HG03558 (cell line): Measurements from ENCODE around the gene MYRFL.
"Not testable (repeated sequence)": the region's sequence is repeated elsewhere in the genome, so short reads cannot be mapped to it uniquely, and the experiment has no call there.

Experiments
- ATAC-seq: cut with Tn5 transposase; IDR thresholded peaks from one replicate; pipeline ENCODE4 v1.9.1; 2021; ENCODE audit warnings: moderate number of reproducible peaks; ENCODE audit not compliant: unreplicated experiment; ENCODE audit errors: extremely low read depth

Gene MYRFL

DNA sequence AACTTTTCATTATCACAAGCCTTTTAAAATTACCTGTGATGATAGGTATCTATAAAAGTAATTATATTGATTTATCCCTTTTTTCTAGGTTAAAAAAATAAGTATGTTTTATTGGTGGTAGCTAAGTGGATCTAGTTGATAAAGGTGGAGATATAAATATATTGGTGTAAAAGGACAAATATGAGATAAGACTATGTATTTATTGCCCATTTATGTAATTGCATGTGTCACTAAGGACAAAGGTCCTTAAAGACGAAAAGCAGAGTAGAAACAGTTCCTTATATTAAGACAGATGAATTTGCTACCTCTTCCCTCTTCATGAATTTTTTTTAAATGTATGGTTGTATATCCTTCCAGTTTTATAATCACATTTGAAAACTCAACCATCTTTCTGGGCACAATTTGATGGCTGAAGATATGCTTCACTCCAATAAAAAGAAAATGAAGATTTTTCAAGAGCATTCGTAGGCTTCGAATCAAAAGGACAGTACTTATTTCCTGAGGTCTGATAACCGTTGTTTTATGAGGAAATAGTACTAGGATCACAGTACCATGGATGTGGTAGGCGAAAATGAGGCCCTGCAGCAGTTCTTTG is at the start of gene MYRFL:
Gene MYRFL, plus strand, starts transcription at position 262 of the 595 bp plus-strand sequence. Its CDS starts 291 bp downstream, at position 553.
- no peak for ATAC-seq

GRCh38 chr12:69779928-69780327 is 45.1 kb upstream of the MYRFL start:
- ATAC-seq: no peak

GRCh38 chr12:69783365-69783764 is 41.7 kb upstream of the MYRFL start:
- no peak for ATAC-seq

GRCh38 chr12:69789351-69789750 is 35.7 kb upstream of the MYRFL start:
- no peak for ATAC-seq

DNA sequence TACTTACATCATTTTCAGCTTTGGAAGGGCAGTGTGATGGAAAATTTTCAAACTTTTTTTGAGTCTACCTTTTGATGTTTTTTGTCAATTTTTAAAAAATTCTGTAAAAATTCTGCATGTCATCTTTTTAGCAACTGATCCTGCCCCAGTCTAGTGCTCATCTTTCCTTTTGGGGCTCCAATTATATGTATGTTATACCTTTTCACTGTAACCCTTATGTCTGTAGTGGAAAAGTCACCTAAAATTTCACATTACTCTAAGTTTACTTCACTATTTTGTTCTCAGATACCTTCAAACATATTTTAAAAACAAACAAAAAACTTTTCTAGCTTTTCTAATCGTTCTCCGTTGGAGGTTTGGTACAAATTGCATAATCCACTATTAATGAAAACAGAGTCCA is 32.5 kb upstream of the MYRFL start:
- ATAC-seq: no peak

DNA sequence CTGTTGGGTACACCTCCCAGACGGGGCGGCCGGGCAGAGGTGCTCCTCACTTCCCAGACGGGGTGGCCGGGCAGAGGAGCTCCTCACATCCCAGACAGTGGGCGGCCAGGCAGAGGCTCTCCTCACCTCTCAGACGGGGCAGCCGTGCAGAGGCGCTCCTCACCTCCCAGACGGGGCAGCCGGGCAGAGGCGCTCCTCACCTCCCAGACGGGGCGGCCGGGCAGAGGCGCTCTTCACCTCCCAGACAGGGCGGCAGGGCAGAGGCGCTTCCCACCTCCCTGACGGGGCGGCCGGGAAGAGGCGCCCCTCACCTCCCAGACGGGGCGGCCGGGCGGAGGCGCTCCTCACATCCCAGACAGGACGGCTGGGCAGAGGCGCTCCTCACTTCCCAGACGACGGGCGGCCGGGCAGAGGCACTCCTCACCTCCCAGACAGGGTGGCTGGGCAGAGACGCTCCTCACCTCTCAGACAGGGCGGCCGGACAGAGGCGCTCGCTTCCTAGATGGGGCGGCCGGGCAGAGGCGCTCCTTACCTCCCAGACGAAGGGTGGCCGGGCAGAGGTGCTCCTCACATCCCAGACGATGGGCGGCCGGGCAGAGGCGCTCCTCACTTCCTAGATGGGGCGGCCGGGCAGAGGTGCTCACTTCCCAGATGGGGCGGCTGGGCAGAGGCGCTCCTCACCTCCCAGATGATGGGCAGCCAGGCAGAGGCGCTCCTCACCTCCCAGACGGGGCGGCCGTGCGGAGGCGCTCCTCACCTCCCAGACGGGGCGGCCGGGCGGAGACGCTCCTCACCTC is 17.7 kb upstream of the MYRFL start:
- ATAC-seq: not testable (repeated sequence)

- ATAC-seq: no peak
Measured at GRCh38 chr12:69810870-69811498, 14.0 kb upstream of the MYRFL start.

DNA sequence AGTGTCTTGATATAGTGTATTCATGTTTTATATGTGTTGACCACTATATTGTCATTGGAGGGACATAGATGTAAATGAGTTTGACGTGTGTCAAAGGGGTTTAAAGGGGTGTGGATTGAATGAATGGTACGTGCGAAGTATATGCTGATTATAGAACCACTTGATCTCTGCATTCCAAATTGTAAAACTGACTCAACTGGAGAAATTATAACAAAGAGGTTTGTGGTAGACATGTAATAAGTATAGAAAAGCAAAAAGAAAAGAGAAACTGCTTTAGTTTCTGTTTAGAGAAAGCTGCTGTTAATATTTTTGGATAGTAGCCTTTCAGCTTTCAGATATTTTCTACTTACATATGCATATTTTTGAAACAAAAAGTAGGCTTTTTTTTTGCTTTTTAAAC is 8.9 kb upstream of the MYRFL start:
- ATAC-seq: no peak

GRCh38 chr12:69821032-69821455 is 4.0 kb upstream of the MYRFL start:
- no peak for ATAC-seq

DNA sequence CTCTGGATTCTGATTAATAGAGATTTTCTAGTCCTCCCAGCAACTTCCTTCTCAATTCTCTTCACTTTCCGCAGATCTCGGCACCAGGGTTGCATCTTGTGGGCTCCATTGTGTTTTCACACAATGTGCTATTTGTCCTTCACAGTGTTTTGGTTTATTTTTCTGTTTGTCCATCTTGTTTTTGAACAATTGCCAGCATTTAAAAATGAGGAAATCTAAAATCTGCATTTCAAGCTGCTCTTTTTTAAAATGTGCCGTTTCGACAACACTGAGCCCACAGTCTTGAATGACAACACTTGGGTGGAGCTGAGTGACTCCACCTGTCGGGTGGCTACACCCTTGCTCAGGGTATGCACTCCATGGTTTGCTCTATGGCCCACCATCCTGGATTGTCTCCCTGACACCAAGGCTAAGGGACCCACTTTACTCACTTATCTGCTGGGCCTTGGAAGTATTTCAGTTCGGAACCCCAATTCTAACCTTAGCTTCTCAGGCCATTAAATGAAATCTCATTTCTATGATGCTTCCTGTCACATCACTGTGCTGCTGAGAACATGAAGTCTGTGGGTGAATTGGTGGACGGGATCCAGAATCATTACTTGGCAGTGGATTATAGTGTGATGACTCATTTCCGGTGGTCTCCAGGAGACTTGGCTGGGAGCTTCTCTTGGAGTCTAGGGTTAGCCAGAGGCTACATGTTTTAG is 3.4 kb upstream of the MYRFL start:
- no peak for ATAC-seq

- ATAC-seq: no peak
Measured at GRCh38 chr12:69822201-69822860, 2.7 kb upstream of the MYRFL start.

DNA sequence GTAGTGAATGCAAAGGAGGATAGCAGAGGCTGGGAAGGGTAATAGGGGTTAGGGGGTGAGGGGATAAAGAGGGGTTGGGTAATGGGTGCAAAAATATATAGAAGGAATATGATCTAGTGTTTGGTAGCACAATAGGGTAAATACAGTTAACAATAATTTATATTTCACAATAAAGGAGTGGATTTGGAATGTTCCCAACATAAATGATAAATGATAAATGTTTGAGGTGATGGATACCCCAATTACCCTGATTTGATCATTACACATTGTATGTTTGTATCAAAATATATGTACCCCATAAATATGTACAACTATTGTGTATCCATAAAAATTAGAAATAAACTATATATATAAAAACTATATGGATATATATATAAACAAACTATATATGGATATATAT is 999 bp upstream of the MYRFL start:
- no peak for ATAC-seq

GRCh38 chr12:69828897-69829296 is 3.9 kb downstream of the MYRFL start:
- no peak for ATAC-seq

DNA sequence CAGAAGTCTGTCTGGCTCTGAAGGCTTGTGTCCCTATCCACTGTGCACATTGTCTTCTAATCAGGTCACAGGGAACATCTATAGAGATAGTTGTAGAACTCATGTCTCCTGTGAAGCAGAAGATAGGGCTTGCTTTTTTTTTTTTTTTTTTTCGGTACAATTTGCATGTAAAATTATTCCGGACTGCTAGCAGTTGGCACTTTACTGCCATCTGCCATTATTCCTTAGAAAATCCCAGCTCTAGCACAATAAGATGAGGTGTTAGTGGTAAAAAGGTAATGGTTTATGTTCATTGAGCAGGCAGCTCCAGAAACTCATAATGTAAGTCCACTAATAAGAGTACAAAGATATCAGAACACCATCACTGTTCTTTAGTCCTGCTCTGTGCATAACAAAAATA is 8.7 kb downstream of the MYRFL start:
- ATAC-seq: no peak

- ATAC-seq: no peak
Measured at GRCh38 chr12:69834147-69834546, 9.1 kb downstream of the MYRFL start.

DNA sequence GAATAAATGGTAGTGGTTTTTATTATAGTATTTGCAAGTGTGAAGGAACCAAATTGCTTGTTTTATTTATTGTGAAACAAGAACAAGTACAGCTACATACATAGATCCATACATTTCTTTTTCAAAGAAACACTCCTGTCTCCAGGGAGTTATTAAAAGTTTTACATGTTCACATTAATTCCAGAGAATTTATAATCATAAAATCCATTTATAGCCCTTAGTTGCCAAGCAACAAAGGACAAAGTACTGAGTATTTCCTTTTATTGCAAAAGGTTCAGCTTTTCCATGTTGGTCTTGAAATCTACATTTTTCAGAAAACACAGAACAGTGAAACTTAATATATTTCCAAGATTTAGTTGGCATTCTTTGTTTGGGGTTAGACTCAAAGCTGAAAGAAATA is 9.5 kb downstream of the MYRFL start:
- ATAC-seq: no peak

GRCh38 chr12:69835081-69835480 is 10.1 kb downstream of the MYRFL start:
- ATAC-seq: no peak

DNA sequence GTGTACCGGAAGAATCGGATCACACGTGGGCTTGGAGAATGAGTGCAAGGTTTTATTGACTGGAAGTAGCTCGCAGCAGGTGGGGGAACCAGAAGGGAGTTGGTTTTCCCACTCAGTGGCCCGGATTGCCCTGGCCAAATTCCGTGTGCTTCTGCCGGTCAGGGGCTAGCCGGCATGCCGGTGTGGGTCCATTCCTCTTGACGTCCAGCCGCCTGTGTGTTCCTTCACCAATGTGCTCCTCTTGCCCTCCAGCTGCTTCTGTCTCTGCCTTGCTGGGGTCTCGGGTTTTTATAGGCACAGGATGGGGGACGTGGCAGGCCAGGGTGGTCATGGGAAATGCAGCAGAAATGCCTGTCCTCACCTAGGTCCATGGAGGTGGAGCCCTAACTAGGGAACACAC is 11.0 kb downstream of the MYRFL start:
- ATAC-seq: no peak

DNA sequence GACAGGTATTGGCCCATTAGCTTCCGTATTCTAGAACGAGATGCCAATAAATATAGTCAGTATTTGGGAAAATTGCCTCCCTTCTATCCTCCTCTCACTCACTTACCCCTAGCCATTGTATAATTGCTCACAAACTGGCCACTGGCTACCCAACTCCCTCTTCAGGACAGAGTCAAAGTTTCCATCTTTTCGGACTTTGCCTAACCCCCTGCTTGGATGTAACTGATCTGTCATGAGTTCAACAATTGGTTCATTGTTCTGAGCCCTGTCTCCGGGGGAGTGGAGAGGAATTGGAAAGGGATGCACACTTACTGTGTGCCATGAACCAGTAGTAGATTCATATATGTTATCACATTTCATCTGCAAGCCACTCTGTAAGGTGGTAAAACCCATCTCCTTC is 12.2 kb downstream of the MYRFL start:
- no peak for ATAC-seq

DNA sequence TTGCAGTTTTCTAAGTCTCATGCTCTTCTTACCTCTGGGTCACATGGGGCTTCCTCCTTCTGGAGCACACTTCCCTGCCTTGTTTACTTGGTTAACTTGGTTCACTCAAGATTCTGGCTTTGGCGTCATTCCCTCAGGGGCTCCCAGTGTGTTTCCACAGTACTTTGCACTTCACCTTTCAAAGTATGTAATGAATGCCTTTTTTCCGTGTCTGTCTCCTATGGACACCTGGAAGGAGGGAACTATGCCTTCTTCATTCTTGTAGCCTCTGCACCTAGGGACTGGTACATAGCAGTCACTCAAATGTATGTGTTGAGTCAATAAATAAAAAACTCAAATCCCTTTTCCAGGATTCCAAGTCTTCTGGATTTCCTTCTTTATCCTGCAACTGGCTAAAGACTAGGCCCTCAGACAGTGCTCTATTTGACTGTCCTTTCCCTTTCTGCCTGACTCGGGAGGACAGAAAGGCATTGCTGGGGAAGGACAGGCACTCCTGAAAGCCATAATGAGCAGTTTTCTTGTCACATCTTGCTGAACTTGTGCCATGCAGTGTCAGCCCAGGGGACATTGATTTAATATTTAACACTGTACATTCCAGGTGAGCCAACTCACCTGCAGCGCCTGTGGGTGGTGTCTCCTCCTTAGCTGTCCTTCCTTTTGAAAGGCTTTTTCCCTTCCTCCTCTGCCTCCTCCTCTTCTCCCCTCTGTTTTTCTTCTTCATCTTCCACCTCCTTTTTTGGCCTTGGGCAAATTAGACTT is 12.8 kb downstream of the MYRFL start:
- no peak for ATAC-seq
